Measurements from ENCODE around the gene OVAAL.

Gene OVAAL

GRCh38 chr1:180571060-180571831 is 12.5 kb downstream of the OVAAL start:
- DNase-seq (ENCODE audit: low read depth in 2 of 2): no peak

GRCh38 chr1:180571832-180572636 is 13.3 kb downstream of the OVAAL start:
- no peak for DNase-seq (ENCODE audit: low read depth in 2 of 2)

GRCh38 chr1:180572760-180573159 is 14.0 kb downstream of the OVAAL start:
- no peak for DNase-seq (ENCODE audit: low read depth in 2 of 2)

- DNase-seq (ENCODE audit: low read depth in 2 of 2): no peak
Observed at GRCh38 chr1:180574031-180574713, 15.4 kb downstream of the OVAAL start.

- no peak for DNase-seq (ENCODE audit: low read depth in 2 of 2)
Observed at GRCh38 chr1:180577361-180577760, 18.6 kb downstream of the OVAAL start.

GRCh38 chr1:180579961-180580611 is 21.3 kb downstream of the OVAAL start:
- DNase-seq (ENCODE audit: low read depth in 2 of 2): no peak

- no peak for DNase-seq (ENCODE audit: low read depth in 2 of 2)
Observed at GRCh38 chr1:180581635-180582039, 22.9 kb downstream of the OVAAL start.

- DNase-seq (ENCODE audit: low read depth in 2 of 2): no peak
Observed at GRCh38 chr1:180584869-180585268, 26.1 kb downstream of the OVAAL start.

- no peak for DNase-seq (ENCODE audit: low read depth in 2 of 2)
Observed at GRCh38 chr1:180585994-180586359, 27.2 kb downstream of the OVAAL start.

GRCh38 chr1:180586671-180587155 is 27.9 kb downstream of the OVAAL start:
- no peak for DNase-seq (ENCODE audit: low read depth in 2 of 2)

- no peak for DNase-seq (ENCODE audit: low read depth in 2 of 2)
Observed at GRCh38 chr1:180588121-180588520, 29.4 kb downstream of the OVAAL start.

GRCh38 chr1:180590889-180591288 is 32.1 kb downstream of the OVAAL start:
- no peak for DNase-seq (ENCODE audit: low read depth in 2 of 2)

- DNase-seq (ENCODE audit: low read depth in 2 of 2): no peak
Observed at GRCh38 chr1:180593382-180593781, 34.6 kb downstream of the OVAAL start.

- DNase-seq (ENCODE audit: low read depth in 2 of 2): no peak
Observed at GRCh38 chr1:180594723-180595122, 36.0 kb downstream of the OVAAL start.

GRCh38 chr1:180595966-180596365 is 37.2 kb downstream of the OVAAL start:
- no peak for DNase-seq (ENCODE audit: low read depth in 2 of 2)

GRCh38 chr1:180597520-180597919 is 38.8 kb downstream of the OVAAL start:
- no peak for DNase-seq (ENCODE audit: low read depth in 2 of 2)

GRCh38 chr1:180598333-180598974 is 39.7 kb downstream of the OVAAL start:
- DNase-seq (ENCODE audit: low read depth in 2 of 2): no peak

- DNase-seq (ENCODE audit: low read depth in 2 of 2): no peak
Observed at GRCh38 chr1:180600343-180600742, 41.6 kb downstream of the OVAAL start.

- no peak for DNase-seq (ENCODE audit: low read depth in 2 of 2)
Observed at GRCh38 chr1:180601512-180601911, 42.7 kb downstream of the OVAAL start.

- no peak for DNase-seq (ENCODE audit: low read depth in 2 of 2)
Observed at GRCh38 chr1:180603223-180603849, 44.6 kb downstream of the OVAAL start.

GRCh38 chr1:180603850-180604226 is 45.1 kb downstream of the OVAAL start:
- DNase-seq (ENCODE audit: low read depth in 2 of 2): no peak
